ENCODE results near the gene KCNG2.
"Not testable (repeated sequence)": the region's sequence is repeated elsewhere in the genome, so short reads cannot be mapped to it uniquely, and the experiment has no call there.

KCNG2 gene, protein sequence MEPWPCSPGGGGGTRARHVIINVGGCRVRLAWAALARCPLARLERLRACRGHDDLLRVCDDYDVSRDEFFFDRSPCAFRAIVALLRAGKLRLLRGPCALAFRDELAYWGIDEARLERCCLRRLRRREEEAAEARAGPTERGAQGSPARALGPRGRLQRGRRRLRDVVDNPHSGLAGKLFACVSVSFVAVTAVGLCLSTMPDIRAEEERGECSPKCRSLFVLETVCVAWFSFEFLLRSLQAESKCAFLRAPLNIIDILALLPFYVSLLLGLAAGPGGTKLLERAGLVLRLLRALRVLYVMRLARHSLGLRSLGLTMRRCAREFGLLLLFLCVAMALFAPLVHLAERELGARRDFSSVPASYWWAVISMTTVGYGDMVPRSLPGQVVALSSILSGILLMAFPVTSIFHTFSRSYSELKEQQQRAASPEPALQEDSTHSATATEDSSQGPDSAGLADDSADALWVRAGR

DNA sequence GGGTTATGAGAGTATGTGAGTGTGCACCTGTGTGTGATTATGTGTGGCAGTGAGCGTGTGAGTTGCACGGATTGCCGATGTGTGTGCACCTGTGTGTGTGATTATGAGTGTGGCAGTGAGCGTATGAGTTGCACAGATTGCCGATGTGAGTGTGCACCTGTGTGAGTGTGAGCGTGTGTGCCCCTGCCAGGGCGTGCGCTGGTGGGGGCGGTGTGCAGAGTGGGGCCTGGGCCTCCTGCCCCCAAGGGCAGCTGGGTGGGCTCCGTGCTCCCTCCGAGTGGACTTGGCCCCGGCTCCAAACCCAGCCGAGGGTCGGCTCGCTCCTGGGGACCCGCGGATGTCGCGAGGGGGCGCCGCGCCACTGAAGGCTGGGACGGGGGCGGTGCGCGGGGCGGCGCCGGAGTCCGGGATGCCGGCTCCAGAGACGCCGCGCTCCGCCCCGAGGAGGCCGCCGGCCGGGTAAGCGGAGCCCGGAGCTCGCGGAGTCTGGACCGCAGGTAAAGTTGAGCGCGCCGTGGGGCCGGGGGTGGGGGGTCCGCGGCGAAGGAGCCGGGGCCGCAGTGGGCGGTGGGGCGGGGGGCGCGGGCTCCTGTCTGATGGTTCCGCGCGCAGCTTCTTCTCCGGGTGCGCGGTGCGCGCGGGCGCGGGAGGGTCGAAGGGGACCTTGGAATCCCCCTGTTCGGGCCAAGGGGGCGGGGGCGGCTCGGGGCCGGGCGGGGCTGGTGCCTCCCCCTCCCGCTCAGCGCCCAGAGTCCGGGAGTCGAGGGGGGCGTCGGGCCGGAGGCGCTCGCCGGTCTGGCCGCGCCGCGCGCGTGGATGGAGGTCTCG lies at the start of gene KCNG2:
KCNG2 (plus strand) TSS at position 421 of the 828 bp plus-strand sequence. CDS start 65,730 bp downstream, outside the sequence.
- no peaks in the 10 kb centered on the region for H3K4me1 ChIP-seq
- in situ Hi-C loops (cut with MboI; ENCODE audit: low sequenced_read_pairs) = no loop called here
- peak within 1 kb of the TSS; percentile 3 for H3K4me3 ChIP-seq
- DNase-seq (ENCODE audit: low spot score in 2 of 2) = peak in 1 of 2 experiments; percentile 49
- no peaks in the 10 kb centered on the region for H3K36me3 ChIP-seq (replicated peaks)
- H3K9me3 ChIP-seq = no peaks in the 10 kb centered on the region
- peaks cover 9% of the 10 kb centered on the region; the same call in 1 of the 2 replicates for H3K27me3 ChIP-seq (ENCODE audit: low read depth)

DNA sequence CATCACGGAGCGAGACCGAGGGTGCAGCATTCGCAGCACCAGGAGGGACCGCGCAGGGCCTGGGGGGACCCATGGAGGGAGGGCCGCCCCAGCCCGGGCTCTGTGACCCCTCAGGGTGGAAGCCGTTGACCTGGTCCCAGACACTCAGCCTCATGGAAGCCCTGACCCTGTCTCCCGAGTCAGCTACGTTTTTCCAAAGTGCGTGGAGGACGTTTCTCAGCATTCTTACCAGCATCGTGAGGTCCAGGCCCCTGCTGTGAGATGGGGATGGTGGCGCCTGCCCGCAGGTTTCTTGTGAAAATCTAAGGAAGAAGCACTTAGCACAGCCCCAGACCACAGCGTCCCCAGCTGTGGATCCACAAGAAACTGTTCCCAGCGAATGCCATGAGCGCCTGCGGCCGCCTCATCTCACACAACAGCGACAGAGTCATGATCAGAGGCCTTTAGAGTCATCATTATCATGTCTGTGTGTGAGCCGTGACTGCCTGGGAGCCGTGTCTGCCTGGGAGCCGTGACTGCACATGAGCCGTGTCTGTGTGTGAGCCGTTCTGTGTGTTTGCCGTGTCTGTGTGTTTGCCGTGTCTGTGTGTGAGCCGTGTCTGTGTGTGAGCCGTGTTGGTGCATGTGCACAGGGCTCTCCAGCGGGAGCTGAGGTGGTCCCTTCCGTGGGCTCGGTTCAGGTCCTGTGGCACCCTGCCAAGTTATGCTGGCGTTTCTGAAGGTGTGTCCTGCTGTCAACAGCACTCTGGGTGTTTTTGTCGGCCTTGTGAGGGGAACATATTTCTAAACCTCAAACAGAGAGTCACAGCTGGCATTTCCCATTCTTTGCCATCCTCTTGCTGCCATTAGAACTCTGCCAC lies 49.2 kb upstream of the KCNG2 start:
- DNase-seq (ENCODE audit: low spot score in 2 of 2) = no peak
- no peak overlapping the region for H3K4me3 ChIP-seq
- no peaks in the 10 kb centered on the region for H3K27me3 ChIP-seq (ENCODE audit: low read depth)
- H3K9me3 ChIP-seq = no peaks in the 10 kb centered on the region
- H3K4me1 ChIP-seq = no peaks in the 10 kb centered on the region
- 0 out of 2 replicates have a peak, but pooled peaks cover 1% of the 10 kb centered on the region for H3K36me3 ChIP-seq (replicated peaks)
- in situ Hi-C loops (cut with MboI; ENCODE audit: low sequenced_read_pairs) = no loop called here

DNA sequence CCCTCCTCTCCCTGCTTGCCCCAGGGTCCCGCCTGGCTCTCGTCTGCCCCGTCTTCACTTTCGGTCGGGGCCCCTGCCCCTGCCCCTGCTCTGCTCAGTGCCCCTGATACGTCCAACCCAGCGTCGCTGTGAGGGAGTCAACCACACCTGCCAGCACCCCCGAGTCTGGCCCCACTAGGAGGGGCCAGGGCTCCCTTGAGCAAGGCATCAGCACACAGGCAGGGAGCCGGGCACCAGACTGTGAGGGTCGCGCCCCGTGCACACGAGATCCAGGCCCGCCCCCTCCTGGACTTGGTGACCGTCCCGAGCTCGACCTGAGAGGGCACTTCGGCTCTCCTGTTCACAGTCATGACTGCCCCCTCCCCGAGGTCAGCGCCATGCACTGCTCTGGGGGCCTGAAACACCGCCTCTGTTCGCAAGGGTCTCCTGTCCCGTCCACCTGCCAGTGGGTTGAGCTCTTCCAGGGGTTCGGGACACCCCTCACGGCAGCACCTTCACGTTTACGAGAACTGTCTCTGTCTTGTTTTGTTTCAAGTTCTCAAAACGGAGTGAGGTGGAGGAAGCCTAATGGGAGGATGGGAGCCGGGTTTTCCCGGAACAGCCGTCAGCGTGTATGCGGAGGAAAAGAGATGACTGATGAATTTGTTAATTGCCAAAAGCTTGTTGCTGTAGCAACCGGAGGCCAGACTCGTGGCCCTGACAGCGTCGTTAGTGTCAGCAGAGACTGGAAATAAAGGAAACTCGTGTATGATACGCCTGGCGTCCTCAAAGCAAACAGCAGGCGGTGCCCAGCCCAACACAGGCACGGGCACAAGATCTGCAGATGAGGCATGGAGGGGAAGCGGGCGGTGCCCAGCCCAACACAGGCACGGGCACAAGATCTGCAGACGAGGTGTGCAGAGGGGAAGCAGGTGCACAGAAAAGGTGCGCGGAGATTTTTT lies 48.2 kb upstream of the KCNG2 start:
- DNase-seq (ENCODE audit: low spot score in 2 of 2) = no peak
- in situ Hi-C loops (cut with MboI; ENCODE audit: low sequenced_read_pairs) = no loop called here
- Histone ChIP-seq H3K9me3 (no peaks in the 10 kb centered on the region), H3K36me3 (replicated peaks) (peaks cover 10% of the 10 kb centered on the region; the same call in 1 of the 2 replicates), H3K4me1 (no peaks in the 10 kb centered on the region), H3K27me3 (ENCODE audit: low read depth) (no peaks in the 10 kb centered on the region), H3K4me3 (no peak overlapping the region)

DNA sequence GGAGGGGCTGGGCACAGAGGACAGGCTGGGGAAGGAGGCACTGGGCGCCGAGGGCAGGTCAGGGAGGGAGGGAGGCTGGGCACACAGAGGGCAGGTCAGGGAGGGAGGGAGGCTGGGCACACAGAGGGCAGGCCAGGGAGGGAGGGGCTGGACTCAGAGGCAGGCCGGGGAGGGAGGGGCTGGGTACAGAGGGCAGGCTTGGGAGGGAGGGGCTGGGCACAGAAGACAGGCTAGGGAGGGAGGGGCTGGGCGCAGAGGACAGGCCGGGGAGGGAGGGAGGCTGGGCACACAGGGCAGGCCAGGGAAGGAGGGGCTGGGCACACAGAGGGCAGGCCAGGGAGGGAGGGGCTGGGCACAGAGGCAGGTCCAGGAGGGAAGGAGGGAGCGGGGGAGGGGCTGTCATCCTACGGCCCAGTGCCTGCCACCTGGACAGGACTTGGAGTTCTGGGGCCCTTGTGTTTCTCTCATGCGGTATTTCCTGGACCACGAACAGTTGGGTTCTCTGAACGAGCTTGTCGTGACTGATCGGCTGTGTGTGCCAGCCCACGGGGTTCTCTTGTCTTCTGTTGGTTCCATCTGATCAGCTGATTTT lies 46.7 kb upstream of the KCNG2 start:
- Histone ChIP-seq H3K4me3 (no peak overlapping the region), H3K36me3 (replicated peaks) (peaks cover 10% of the 10 kb centered on the region; the same call in 1 of the 2 replicates), H3K4me1 (no peaks in the 10 kb centered on the region), H3K27me3 (ENCODE audit: low read depth) (no peaks in the 10 kb centered on the region), H3K9me3 (no peaks in the 10 kb centered on the region)
- no peak for DNase-seq (ENCODE audit: low spot score in 2 of 2)
- in situ Hi-C loops (cut with MboI; ENCODE audit: low sequenced_read_pairs) = no loop called here

DNA sequence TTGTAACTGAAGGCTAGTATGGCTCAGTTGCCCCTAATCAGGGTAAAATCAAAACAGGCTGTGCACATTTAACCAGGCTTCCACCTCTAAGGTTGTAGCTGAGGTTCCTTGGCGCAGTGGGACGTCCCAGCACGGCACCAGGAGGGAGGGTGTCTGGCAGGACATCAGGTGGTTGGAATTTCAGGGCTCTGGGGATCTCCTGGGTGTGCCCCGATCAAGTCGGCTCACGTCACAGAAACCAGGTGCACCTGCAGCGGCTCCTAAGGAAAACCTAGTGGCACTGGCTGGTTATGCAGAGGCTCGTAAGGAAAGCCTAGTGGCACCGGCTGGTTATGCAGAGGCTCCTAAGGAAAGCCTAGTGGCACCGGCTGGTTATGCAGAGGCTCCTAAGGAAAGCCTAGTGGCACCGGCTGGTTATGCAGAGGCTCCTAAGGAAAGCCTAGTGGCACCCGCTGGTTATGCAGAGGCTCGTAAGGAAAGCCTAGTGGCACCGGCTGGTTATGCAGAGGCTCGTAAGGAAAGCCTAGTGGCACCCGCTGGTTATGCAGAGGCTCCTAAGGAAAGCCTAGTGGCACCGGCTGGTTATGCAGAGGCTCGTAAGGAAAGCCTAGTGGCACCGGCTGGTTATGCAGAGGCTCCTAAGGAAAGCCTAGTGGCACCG lies 45.7 kb upstream of the KCNG2 start:
- DNase-seq (ENCODE audit: low spot score in 2 of 2); H3K4me1 ChIP-seq; H3K9me3 ChIP-seq; H3K4me3 ChIP-seq; in situ Hi-C loops (cut with MboI; ENCODE audit: low sequenced_read_pairs); H3K27me3 ChIP-seq (ENCODE audit: low read depth): not testable (repeated sequence)
- H3K36me3 ChIP-seq (replicated peaks) = peaks cover 10% of the 10 kb centered on the region; the same call in 1 of the 2 replicates

DNA sequence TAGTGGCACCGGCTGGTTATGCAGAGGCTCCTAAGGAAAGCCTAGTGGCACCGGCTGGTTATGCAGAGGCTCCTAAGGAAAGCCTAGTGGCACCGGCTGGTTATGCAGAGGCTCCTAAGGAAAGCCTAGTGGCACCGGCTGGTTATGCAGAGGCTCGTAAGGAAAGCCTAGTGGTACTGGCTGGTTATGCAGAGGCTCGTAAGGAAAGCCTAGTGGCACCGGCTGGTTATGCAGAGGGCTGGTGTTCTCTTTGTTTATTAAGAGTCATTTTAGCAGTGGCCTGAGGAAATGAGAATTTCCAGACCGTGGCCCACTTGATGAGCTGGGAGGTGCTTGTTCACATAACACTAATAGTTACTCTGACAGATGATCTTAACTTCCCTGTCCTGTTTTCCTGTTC lies 44.8 kb upstream of the KCNG2 start:
- in situ Hi-C loops (cut with MboI; ENCODE audit: low sequenced_read_pairs); DNase-seq (ENCODE audit: low spot score in 2 of 2); H3K4me1 ChIP-seq; H3K4me3 ChIP-seq; H3K27me3 ChIP-seq (ENCODE audit: low read depth); H3K9me3 ChIP-seq: not testable (repeated sequence)
- H3K36me3 ChIP-seq (replicated peaks) = peaks cover 10% of the 10 kb centered on the region; the same call in 1 of the 2 replicates

DNA sequence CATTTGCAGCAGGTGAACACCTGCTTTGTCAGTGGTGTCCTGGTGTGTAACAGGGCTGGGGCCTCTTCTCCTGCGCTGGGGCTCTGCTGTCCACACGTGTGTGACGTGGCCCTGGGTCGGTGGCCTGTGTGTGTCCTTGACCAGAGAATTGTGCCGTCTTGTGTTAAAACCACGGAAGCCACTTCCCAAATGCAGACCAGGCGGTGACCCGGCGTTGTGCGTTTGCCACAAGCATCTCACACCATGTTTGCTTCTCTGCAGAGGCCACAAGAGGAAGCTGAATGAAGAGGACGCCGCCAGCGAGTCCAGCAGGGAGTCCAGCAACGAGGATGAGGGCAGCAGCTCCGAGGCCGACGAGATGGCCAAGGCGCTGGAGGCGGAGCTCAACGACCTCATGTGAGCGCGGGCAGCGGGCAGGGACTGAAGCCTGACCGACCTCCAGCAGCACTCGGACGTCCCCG lies 44.3 kb upstream of the KCNG2 start:
- in situ Hi-C loops (cut with MboI; ENCODE audit: low sequenced_read_pairs) = no loop called here
- Histone ChIP-seq H3K9me3 (no peaks in the 10 kb centered on the region), H3K4me3 (no peak overlapping the region), H3K27me3 (ENCODE audit: low read depth) (no peaks in the 10 kb centered on the region), H3K4me1 (no peaks in the 10 kb centered on the region), H3K36me3 (replicated peaks) (peaks cover 10% of the 10 kb centered on the region; the same call in 1 of the 2 replicates)
- DNase-seq (ENCODE audit: low spot score in 2 of 2) = no peak

DNA sequence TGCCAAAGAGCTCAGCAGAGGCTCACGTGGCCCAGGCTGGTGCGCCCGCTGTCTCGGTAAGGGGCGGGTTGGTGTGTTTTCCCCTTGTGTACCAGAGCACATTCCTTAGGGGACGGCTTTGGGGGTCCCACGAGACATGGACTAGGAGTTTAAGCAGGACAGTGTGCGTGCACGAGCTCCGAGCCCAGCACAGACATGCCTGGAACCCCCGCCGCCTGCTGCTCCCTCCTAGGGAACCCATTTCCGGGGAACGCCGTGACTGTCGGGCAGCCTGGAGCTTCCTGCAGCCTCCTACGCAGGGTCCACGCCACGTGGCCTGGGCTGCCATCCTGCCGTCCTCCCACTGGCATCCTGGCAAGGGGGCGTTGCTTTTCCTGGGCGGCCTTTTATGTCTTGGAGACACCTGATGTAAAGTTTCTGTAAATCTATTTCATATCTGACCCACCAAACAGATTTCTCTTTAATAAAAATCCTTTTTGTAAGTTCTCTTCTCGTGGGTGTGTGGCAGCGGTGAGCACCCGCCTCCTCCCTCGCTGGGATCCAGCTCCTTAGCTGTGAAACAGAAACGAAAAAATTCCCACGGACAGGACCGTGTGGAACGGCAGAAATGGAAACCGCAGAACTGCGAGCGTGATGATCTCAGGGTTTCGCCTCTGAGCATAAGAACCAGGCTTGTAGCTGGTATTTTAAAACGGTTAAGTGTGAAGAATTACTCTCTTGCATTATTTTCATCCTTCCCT lies 43.5 kb upstream of the KCNG2 start:
- H3K4me3 ChIP-seq = no peak overlapping the region
- no peak for DNase-seq (ENCODE audit: low spot score in 2 of 2)
- no peaks in the 10 kb centered on the region for H3K27me3 ChIP-seq (ENCODE audit: low read depth)
- H3K36me3 ChIP-seq (replicated peaks) = peaks cover 10% of the 10 kb centered on the region; the same call in 1 of the 2 replicates
- H3K4me1 ChIP-seq = no peaks in the 10 kb centered on the region
- no peaks in the 10 kb centered on the region; the same call in 1 of the 2 replicates for H3K9me3 ChIP-seq
- in situ Hi-C loops (cut with MboI; ENCODE audit: low sequenced_read_pairs) = no loop called here

DNA sequence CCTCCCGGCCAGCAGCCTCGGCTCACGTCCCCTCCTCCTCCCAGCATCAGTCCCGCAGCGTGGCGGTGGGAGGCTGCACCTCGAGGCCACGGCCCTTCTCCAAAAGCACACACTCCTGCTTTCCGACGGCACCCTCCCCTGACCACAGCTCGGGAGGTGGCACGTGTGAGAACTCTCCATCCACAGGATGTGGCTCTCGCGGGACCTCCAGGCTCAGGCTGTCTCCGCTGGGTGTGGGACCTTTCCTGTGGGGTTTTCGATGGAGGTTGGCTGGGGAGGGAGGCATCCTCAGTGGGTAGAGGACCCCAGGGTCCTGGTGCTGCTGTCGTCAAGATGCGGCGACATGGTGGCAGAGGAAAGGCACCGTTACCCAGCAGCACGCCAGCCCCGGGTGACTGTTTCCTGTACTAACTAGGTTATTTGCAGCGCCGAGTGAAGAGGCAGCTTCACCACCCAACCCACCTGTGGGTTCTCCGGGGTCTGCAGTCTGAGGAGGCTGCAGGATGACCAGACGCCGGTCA lies 42.8 kb upstream of the KCNG2 start:
- Histone ChIP-seq H3K4me3 (no peak overlapping the region), H3K4me1 (no peaks in the 10 kb centered on the region), H3K9me3 (no peaks in the 10 kb centered on the region; the same call in 1 of the 2 replicates), H3K27me3 (ENCODE audit: low read depth) (no peaks in the 10 kb centered on the region), H3K36me3 (replicated peaks) (peaks cover 10% of the 10 kb centered on the region; the same call in 1 of the 2 replicates)
- in situ Hi-C loops (cut with MboI; ENCODE audit: low sequenced_read_pairs) = no loop called here
- no peak for DNase-seq (ENCODE audit: low spot score in 2 of 2)

DNA sequence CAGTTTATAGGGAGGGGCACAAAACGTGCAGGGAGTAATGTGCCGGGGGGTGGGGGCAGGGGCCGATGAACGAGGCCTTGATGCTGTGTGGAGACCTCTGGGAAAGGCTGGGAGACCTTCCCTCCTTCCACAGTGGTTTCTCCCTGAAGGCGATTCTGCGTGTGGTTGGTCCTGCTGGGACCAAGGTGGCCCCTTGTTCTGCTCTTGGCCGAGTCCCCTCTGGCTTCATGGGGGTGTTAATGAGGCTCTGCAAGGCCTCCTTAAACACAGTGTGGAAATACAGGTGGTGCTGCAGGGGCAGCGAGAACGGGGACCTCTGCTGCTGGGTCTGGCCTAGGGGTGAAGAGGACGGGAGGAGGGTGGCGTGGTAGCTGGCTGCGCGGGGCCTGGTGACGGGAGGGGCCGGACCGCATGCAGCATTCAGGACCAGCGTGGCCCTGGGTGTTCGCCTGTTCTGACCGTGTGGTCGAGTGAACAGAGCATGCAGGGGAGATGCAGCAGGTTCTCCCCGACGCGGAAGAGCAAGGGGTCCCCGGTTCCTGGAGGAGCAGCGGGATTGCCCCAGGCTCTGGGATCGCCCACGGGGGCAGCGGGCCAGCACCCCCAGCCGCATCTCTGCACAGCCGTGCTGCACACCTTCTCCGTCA lies 42.1 kb upstream of the KCNG2 start:
- no peak for DNase-seq (ENCODE audit: low spot score in 2 of 2)
- H3K36me3 ChIP-seq (replicated peaks) = peaks cover 10% of the 10 kb centered on the region; the same call in 1 of the 2 replicates
- no peaks in the 10 kb centered on the region for H3K27me3 ChIP-seq (ENCODE audit: low read depth)
- H3K4me1 ChIP-seq = no peaks in the 10 kb centered on the region
- H3K4me3 ChIP-seq = no peak overlapping the region
- in situ Hi-C loops (cut with MboI; ENCODE audit: low sequenced_read_pairs) = no loop called here
- no peaks in the 10 kb centered on the region; the same call in 1 of the 2 replicates for H3K9me3 ChIP-seq
